ENCODE measurements around the gene VPS41. TPM values are rescaled to one million over a fixed set of nuclear protein-coding genes. Genes with fewer than 3 reads are reported as not detected.

Gene VPS41
- polyA plus RNA-seq, 1 of the 3 experiments (the other 2 are of a cell fraction): 20.4 TPM

DNA sequence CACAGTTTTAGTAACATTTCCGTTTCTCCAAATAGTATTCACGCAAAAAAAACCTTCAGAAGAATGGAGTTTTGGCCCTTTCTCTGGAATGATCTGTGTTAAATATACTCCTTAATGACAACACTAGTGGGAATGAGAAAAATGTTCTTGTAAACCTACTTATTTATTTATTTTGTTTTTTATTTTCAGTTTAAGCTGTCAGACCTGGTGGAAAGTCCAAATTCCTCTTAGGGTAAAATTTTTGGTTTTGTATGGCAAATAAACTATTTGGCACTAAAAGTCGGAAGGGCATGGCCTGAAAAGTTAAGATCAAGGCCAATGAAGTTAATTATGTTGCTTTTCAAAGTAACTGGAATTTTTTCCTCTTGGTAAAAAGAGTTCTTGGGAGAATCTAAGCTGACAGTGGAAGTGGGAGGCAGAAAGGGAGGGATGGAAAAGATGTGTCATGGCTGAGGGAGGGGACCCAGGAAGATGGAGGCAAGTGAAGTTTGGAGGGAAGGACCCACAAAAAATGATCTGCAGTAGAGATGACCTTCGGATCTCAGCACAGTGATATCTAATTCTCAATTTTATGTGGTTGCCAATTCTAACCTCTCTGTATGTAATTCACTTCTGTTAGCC is 33.5 kb upstream of the VPS41 start:
- WGBS (ENCODE audit: low lambda C conversion rate): 14% methylated on average over 4 of the region's 4 CpGs
- H3F3A ChIP-seq (replicated peaks; ENCODE audit: insufficient read depth): no peaks in the 10 kb centered on the region
- H3K9ac ChIP-seq: no peak overlapping the region
- no peaks in the 10 kb centered on the region for H3K36me3 ChIP-seq (replicated peaks in 1 of 2; ENCODE audit: control insufficient read depth in 1 of 2, insufficient read depth in 2 of 2, low read length in 1 of 2)
- H3K4me2 ChIP-seq: no peak overlapping the region
- POLR2A ChIA-PET: no interaction called here
- H3K27me3 ChIP-seq (ENCODE audit: insufficient read depth): peaks cover 37% of the 10 kb centered on the region
- H4K20me1 ChIP-seq (ENCODE audit: insufficient read depth): no peaks in the 10 kb centered on the region
- TF ChIP-seq NRF1 (IDR thresholded peaks at IDR 0.05; ENCODE audit: low read depth, low read length): no peak
- TF ChIP-seq, protein P1, sequence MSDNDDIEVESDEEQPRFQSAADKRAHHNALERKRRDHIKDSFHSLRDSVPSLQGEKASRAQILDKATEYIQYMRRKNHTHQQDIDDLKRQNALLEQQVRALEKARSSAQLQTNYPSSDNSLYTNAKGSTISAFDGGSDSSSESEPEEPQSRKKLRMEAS (IDR thresholded peaks at IDR 0.05; ENCODE audit: low read depth): no peak
- TF ChIP-seq SMC3 (IDR thresholded peaks at IDR 0.05; ENCODE audit: low read depth, low read length): no peak
- no peak for TF ChIP-seq NFIC (IDR thresholded peaks at IDR 0.05; ENCODE audit: borderline replicate concordance)
- TF ChIP-seq YY1 (IDR thresholded peaks at IDR 0.05; ENCODE audit: low read depth): no peak
- TF ChIP-seq, protein P2, sequence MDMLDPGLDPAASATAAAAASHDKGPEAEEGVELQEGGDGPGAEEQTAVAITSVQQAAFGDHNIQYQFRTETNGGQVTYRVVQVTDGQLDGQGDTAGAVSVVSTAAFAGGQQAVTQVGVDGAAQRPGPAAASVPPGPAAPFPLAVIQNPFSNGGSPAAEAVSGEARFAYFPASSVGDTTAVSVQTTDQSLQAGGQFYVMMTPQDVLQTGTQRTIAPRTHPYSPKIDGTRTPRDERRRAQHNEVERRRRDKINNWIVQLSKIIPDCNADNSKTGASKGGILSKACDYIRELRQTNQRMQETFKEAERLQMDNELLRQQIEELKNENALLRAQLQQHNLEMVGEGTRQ (IDR thresholded peaks at IDR 0.05; ENCODE audit: borderline replicate concordance, low read depth, low read length): no peak
- TF ChIP-seq RXRA (IDR thresholded peaks at IDR 0.05; ENCODE audit: borderline replicate concordance, low read depth): no peak
- TF ChIP-seq, protein P3, sequence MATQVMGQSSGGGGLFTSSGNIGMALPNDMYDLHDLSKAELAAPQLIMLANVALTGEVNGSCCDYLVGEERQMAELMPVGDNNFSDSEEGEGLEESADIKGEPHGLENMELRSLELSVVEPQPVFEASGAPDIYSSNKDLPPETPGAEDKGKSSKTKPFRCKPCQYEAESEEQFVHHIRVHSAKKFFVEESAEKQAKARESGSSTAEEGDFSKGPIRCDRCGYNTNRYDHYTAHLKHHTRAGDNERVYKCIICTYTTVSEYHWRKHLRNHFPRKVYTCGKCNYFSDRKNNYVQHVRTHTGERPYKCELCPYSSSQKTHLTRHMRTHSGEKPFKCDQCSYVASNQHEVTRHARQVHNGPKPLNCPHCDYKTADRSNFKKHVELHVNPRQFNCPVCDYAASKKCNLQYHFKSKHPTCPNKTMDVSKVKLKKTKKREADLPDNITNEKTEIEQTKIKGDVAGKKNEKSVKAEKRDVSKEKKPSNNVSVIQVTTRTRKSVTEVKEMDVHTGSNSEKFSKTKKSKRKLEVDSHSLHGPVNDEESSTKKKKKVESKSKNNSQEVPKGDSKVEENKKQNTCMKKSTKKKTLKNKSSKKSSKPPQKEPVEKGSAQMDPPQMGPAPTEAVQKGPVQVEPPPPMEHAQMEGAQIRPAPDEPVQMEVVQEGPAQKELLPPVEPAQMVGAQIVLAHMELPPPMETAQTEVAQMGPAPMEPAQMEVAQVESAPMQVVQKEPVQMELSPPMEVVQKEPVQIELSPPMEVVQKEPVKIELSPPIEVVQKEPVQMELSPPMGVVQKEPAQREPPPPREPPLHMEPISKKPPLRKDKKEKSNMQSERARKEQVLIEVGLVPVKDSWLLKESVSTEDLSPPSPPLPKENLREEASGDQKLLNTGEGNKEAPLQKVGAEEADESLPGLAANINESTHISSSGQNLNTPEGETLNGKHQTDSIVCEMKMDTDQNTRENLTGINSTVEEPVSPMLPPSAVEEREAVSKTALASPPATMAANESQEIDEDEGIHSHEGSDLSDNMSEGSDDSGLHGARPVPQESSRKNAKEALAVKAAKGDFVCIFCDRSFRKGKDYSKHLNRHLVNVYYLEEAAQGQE (IDR thresholded peaks at IDR 0.05; ENCODE audit: low read depth, low read length): no peak
- no peak for DNase-seq
- no peaks in the 10 kb centered on the region for H3K4me1 ChIP-seq (ENCODE audit: control insufficient read depth in 1 of 2, insufficient read depth in 2 of 2, low read depth in 1 of 2, low read length in 1 of 2)
- CTCF ChIA-PET: interaction anchor here (0.6 kb wide), 1 partner anchor 17 kb away, joined by 3 read pairs; no protein-coding TSS in a partner anchor
- no peaks in the 10 kb centered on the region for H3K79me2 ChIP-seq (ENCODE audit: insufficient read depth)
- H3K27ac ChIP-seq (ENCODE audit: low read depth in 2 of 2, low read length in 1 of 2): no peak overlapping the region
- no peaks in the 10 kb centered on the region for H3K9me3 ChIP-seq
- no peak overlapping the region for H3K4me3 ChIP-seq (ENCODE audit: low read depth in 2 of 2, low read length in 1 of 2)
- no peaks in the 10 kb centered on the region for H3K9me2 ChIP-seq
- H2AFZ ChIP-seq (ENCODE audit: low read depth): no peak overlapping the region

DNA sequence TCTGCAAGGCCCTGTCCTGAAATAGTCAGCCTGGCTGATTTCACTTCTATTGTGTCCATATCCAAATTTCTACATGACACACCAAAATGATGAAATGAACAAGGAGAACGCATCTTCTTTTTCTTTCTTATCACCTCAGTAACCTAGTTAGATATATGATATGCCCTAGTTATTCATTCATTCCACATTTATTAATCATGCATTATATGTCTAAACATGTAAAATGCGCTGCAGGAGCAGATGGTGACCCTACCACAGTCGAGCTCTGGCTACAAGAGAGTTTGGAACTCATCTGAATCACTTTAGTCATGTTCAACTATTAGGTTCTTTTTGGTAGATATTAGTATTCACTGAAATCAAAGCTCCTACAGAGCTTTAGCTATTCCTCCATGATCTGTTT is 31.8 kb upstream of the VPS41 start:
- no peak overlapping the region for H3K4me2 ChIP-seq
- H3K4me3 ChIP-seq (ENCODE audit: low read depth in 2 of 2, low read length in 1 of 2): no peak overlapping the region
- no peaks in the 10 kb centered on the region for H3K36me3 ChIP-seq (replicated peaks in 1 of 2; ENCODE audit: control insufficient read depth in 1 of 2, insufficient read depth in 2 of 2, low read length in 1 of 2)
- H3K27me3 ChIP-seq (ENCODE audit: insufficient read depth): peaks cover 37% of the 10 kb centered on the region
- H3K9me3 ChIP-seq: no peaks in the 10 kb centered on the region
- H3K4me1 ChIP-seq (ENCODE audit: control insufficient read depth in 1 of 2, insufficient read depth in 2 of 2, low read depth in 1 of 2, low read length in 1 of 2): no peaks in the 10 kb centered on the region
- no peaks in the 10 kb centered on the region for H4K20me1 ChIP-seq (ENCODE audit: insufficient read depth)
- no peak overlapping the region for H3K9ac ChIP-seq
- no peaks in the 10 kb centered on the region for H3K79me2 ChIP-seq (ENCODE audit: insufficient read depth)
- CTCF ChIA-PET: interaction anchor here (1.5 kb wide), 1 partner anchor 9 kb away, joined by 9 read pairs; no protein-coding TSS in a partner anchor
- POLR2A ChIA-PET: no interaction called here
- H3K27ac ChIP-seq (ENCODE audit: low read depth in 2 of 2, low read length in 1 of 2): no peak overlapping the region
- WGBS (ENCODE audit: low lambda C conversion rate): 28% methylated on average over 3 of the region's 3 CpGs
- no peak overlapping the region for H2AFZ ChIP-seq (ENCODE audit: low read depth)
- DNase-seq: no peak
- no peaks in the 10 kb centered on the region for H3F3A ChIP-seq (replicated peaks; ENCODE audit: insufficient read depth)
- H3K9me2 ChIP-seq: no peaks in the 10 kb centered on the region
- no peak for TF ChIP-seq RFX5 (IDR thresholded peaks at IDR 0.05; ENCODE audit: low read length)
- no peak for TF ChIP-seq MXI1 (IDR thresholded peaks at IDR 0.05; ENCODE audit: low read depth, low read length)
- TF ChIP-seq, protein P4, sequence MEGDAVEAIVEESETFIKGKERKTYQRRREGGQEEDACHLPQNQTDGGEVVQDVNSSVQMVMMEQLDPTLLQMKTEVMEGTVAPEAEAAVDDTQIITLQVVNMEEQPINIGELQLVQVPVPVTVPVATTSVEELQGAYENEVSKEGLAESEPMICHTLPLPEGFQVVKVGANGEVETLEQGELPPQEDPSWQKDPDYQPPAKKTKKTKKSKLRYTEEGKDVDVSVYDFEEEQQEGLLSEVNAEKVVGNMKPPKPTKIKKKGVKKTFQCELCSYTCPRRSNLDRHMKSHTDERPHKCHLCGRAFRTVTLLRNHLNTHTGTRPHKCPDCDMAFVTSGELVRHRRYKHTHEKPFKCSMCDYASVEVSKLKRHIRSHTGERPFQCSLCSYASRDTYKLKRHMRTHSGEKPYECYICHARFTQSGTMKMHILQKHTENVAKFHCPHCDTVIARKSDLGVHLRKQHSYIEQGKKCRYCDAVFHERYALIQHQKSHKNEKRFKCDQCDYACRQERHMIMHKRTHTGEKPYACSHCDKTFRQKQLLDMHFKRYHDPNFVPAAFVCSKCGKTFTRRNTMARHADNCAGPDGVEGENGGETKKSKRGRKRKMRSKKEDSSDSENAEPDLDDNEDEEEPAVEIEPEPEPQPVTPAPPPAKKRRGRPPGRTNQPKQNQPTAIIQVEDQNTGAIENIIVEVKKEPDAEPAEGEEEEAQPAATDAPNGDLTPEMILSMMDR (IDR thresholded peaks at IDR 0.05): no peak
- no peak for TF ChIP-seq GATA2 (CRISPR knock-in tag; IDR thresholded peaks at IDR 0.05)
- TF ChIP-seq CHD2 (IDR thresholded peaks at IDR 0.05; ENCODE audit: low read length, partially characterized antibody): no peak
- no peak for TF ChIP-seq GABPA (IDR thresholded peaks at IDR 0.05; ENCODE audit: low read depth)
- TF ChIP-seq SIN3A (IDR thresholded peaks at IDR 0.05; ENCODE audit: borderline replicate concordance, low read depth, low read length): no peak
- TF ChIP-seq, protein P5, sequence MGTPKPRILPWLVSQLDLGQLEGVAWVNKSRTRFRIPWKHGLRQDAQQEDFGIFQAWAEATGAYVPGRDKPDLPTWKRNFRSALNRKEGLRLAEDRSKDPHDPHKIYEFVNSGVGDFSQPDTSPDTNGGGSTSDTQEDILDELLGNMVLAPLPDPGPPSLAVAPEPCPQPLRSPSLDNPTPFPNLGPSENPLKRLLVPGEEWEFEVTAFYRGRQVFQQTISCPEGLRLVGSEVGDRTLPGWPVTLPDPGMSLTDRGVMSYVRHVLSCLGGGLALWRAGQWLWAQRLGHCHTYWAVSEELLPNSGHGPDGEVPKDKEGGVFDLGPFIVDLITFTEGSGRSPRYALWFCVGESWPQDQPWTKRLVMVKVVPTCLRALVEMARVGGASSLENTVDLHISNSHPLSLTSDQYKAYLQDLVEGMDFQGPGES (IDR thresholded peaks at IDR 0.05; ENCODE audit: low read depth, low read length): no peak
- TF ChIP-seq RXRA (IDR thresholded peaks at IDR 0.05; ENCODE audit: borderline replicate concordance, low read depth): no peak
- no peak for TF ChIP-seq TCF12 (IDR thresholded peaks at IDR 0.05)
- TF ChIP-seq, protein P1 (IDR thresholded peaks at IDR 0.05; ENCODE audit: low read depth): no peak
- TF ChIP-seq, protein P6, sequence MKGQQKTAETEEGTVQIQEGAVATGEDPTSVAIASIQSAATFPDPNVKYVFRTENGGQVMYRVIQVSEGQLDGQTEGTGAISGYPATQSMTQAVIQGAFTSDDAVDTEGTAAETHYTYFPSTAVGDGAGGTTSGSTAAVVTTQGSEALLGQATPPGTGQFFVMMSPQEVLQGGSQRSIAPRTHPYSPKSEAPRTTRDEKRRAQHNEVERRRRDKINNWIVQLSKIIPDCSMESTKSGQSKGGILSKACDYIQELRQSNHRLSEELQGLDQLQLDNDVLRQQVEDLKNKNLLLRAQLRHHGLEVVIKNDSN (IDR thresholded peaks at IDR 0.05; ENCODE audit: borderline replicate concordance, low read depth): no peak
